NCI-H2081 treated with DMSO at 0.1 percent for 48 hours (cell line): ENCODE data around the gene CIAO2B.

Source experiments
- DNase-seq: peaks from one replicate; lab custom pipeline; 2025; lab: John Stamatoyannopoulos, UW

CIAO2B gene

DNA sequence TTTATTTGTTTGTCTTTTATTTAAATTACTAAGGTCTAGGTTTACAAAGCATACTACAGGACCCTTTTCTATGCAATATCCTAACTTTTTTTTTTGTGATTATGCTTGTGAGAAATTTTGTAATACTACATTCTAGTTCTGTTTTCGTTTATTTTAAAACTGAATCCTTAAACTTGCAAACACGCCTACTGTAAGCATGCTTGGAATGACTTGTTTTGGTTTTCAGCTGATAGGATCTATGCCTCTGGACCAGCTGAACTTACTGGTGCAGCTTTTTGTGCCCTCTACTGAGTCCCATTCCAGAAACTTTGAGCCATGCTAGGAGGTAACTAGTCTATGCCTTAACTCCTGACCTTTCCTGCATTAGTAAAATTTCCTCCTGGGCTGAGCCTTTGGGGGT is 47.9 kb downstream of the CIAO2B start:
- DNase-seq: no peak

DNA sequence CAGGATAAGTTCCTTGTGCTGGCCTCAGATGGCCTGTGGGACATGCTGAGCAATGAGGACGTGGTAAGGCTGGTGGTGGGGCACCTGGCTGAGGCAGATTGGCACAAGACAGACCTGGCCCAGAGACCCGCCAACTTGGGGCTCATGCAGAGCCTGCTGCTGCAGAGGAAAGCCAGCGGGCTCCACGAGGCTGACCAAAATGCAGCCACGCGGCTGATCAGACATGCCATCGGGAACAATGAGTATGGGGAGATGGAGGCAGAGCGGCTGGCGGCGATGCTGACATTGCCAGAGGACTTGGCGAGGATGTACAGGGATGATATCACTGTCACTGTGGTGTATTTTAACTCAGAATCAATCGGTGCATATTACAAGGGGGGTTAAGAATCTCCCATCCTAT is 48.7 kb downstream of the CIAO2B start:
- no peak for DNase-seq

DNA sequence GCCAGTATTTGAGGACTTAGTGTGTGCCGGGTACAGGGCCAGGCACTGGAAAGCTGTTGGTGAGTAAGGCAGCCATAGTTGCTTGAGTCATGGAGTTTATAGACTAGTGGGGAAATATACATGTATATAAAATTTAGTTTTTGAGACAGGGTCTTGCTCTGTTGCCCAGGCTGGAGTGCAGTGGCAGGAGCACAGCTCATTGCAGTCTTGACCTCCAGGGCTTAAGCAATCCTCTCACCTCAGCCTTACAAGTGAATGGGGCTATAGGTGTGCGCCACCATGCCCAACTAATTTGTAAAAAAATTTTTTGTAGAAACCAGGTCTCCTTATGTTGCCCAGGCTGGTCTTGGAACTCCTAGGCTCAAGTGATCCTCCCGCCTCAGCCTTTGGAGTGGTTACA is 51.5 kb downstream of the CIAO2B start:
- DNase-seq: no peak
